Osteoblast (primary cell): ENCODE data around the gene ECHDC3. TPM values are rescaled to one million over a fixed set of nuclear protein-coding genes. Genes with fewer than 3 reads are reported as not detected.
"Not testable (repeated sequence)": the region's sequence is repeated elsewhere in the genome, so short reads cannot be mapped to it uniquely, and the experiment has no call there.

Experiments
- DNase-seq: peaks from one replicate; pipeline ENCODE4 v3.0.0; 2011; ENCODE audit warnings: low spot score, mixed read lengths; ENCODE audit not compliant: insufficient read length; ENCODE audit errors: missing footprints
- H2AFZ ChIP-seq: 2 replicates; pipeline ENCODE4 v1.6.0; 2011; ENCODE audit warnings: mild to moderate bottlenecking, low read length
- H3K27ac ChIP-seq: 2 replicates; pipeline ENCODE4 v1.5.1; 2011; ENCODE audit warnings: mild to moderate bottlenecking, low read depth, low read length, moderate library complexity
- H3K27me3 ChIP-seq: 2 replicates; pipeline ENCODE4 v1.6.0; 2012; ENCODE audit warnings: mild to moderate bottlenecking, control low read depth, inconsistent platforms, low read length, moderate library complexity; ENCODE audit not compliant: insufficient read depth
- H3K36me3 ChIP-seq: 2 replicates; pipeline ENCODE4 v1.5.1; 2011; ENCODE audit warnings: mild to moderate bottlenecking, low read length, control low read depth, moderate library complexity; ENCODE audit not compliant: insufficient read depth
- H3K4me1 ChIP-seq: 2 replicates; pipeline ENCODE4 v1.5.1; 2011; ENCODE audit warnings: mild to moderate bottlenecking, low read length, control low read depth, moderate library complexity; ENCODE audit not compliant: insufficient read depth
- H3K4me2 ChIP-seq: 2 replicates; pipeline ENCODE4 v1.6.0; 2011; ENCODE audit warnings: mild to moderate bottlenecking, low read length; ENCODE audit not compliant: insufficient read depth
- H3K4me3 ChIP-seq: fragments of 200-600 bp; sonication (generic); 3 replicates; pipeline ENCODE4 v1.5.1; 2012; ENCODE audit warnings: mild to moderate bottlenecking, low read length, inconsistent platforms; ENCODE audit not compliant: insufficient read depth
- H3K79me2 ChIP-seq: 2 replicates; pipeline ENCODE4 v1.6.0; 2012; ENCODE audit warnings: mild to moderate bottlenecking, low read length, control low read depth, inconsistent platforms; ENCODE audit not compliant: insufficient read depth
- H3K9me3 ChIP-seq: 2 replicates; pipeline ENCODE4 v1.5.1; 2011; ENCODE audit warnings: low read depth, low read length, control low read depth
- H4K20me1 ChIP-seq: 2 replicates; pipeline ENCODE4 v1.6.0; 2012; ENCODE audit warnings: mild to moderate bottlenecking, low read length, control low read depth; ENCODE audit not compliant: insufficient read depth
- CTCF ChIP-seq: IDR thresholded peaks from 2 replicates; pipeline ENCODE4 v1.5.1; 2011; ENCODE audit warnings: mild to moderate bottlenecking, low read depth, low read length, moderate library complexity; ENCODE audit errors: extremely low read depth
- total RNA-seq: library from RNA; depleted of rRNA; stranded (reverse); fragments of >200 nt; gene quantifications from 2 replicates; pipeline ENCODE4 v1.2.3, GENCODE V29; 2012

Gene ECHDC3
- total RNA-seq, 1 donor = 0.36 TPM

- Histone ChIP-seq H3K27ac (no peak overlapping the region), H3K4me1 (no peaks in the 10 kb centered on the region), H3K4me3 (no peak overlapping the region), H3K27me3 (peaks cover 6% of the 10 kb centered on the region), H3K79me2 (no peaks in the 10 kb centered on the region), H2AFZ (no peak overlapping the region), H3K9me3 (no peaks in the 10 kb centered on the region), H4K20me1 (no peaks in the 10 kb centered on the region), H3K36me3 (no peaks in the 10 kb centered on the region), H3K4me2 (no peak overlapping the region)
- no peak for DNase-seq
- no peak for TF ChIP-seq CTCF
These were observed 13.8 kb upstream of the ECHDC3 start for GRCh38 chr10:11728353-11728752.

- no peaks in the 10 kb centered on the region for H3K9me3 ChIP-seq
- no peaks in the 10 kb centered on the region for H3K79me2 ChIP-seq
- no peak for TF ChIP-seq CTCF
- H3K27ac ChIP-seq = no peak overlapping the region
- no peaks in the 10 kb centered on the region for H3K4me1 ChIP-seq
- peaks cover 6% of the 10 kb centered on the region for H3K27me3 ChIP-seq
- no peak overlapping the region for H3K4me2 ChIP-seq
- H2AFZ ChIP-seq = no peak overlapping the region
- no peak overlapping the region for H3K4me3 ChIP-seq
- H4K20me1 ChIP-seq = no peaks in the 10 kb centered on the region
- no peak for DNase-seq
- no peaks in the 10 kb centered on the region for H3K36me3 ChIP-seq
These were observed 12.3 kb upstream of the ECHDC3 start for GRCh38 chr10:11729790-11730315.

- H3K36me3 ChIP-seq = no peaks in the 10 kb centered on the region
- no peak overlapping the region for H3K27ac ChIP-seq
- no peak for TF ChIP-seq CTCF
These were observed 11.4 kb upstream of the ECHDC3 start for GRCh38 chr10:11730779-11731178.

GRCh38 chr10:11736767-11737166 lies 5.4 kb upstream of the ECHDC3 start:
- not testable (repeated sequence) for H3K27me3 ChIP-seq, H3K36me3 ChIP-seq, H3K9me3 ChIP-seq, H3K79me2 ChIP-seq, H2AFZ ChIP-seq, H3K4me1 ChIP-seq, H3K4me2 ChIP-seq, DNase-seq, H4K20me1 ChIP-seq, H3K27ac ChIP-seq, H3K4me3 ChIP-seq

More at GRCh38 chr10:11730779-11731178, 11.4 kb upstream of the ECHDC3 start:
- H2AFZ ChIP-seq = no peak overlapping the region
- peaks cover 6% of the 10 kb centered on the region for H3K27me3 ChIP-seq
- no peak overlapping the region for H3K4me2 ChIP-seq
- no peaks in the 10 kb centered on the region for H4K20me1 ChIP-seq
- no peaks in the 10 kb centered on the region for H3K79me2 ChIP-seq
- H3K4me3 ChIP-seq = no peak overlapping the region
- no peak for DNase-seq
- H3K9me3 ChIP-seq = no peaks in the 10 kb centered on the region
- H3K4me1 ChIP-seq = no peaks in the 10 kb centered on the region

GRCh38 chr10:11737258-11738032 lies 4.7 kb upstream of the ECHDC3 start:
- not testable (repeated sequence) for H3K79me2 ChIP-seq, H3K27me3 ChIP-seq, H3K36me3 ChIP-seq, H3K4me1 ChIP-seq, H2AFZ ChIP-seq, H3K4me3 ChIP-seq, DNase-seq, H4K20me1 ChIP-seq, H3K27ac ChIP-seq, H3K4me2 ChIP-seq, H3K9me3 ChIP-seq
